Neural cell (in vitro differentiated cells): ENCODE measurements around the gene SLC28A1. TPM values are rescaled to one million over a fixed set of nuclear protein-coding genes. Genes with fewer than 3 reads are reported as not detected.

Experiments
- H2AFZ ChIP-seq: fragments of 200-600, 300-800 bp; sonication (generic), shearing (Covaris generic); 2 replicates; pipeline ENCODE4 v1.6.0; 2014; ENCODE audit warnings: low read depth, mild to moderate bottlenecking, antibody characterized with exemption, low read length, moderate library complexity
- H3F3A ChIP-seq: fragments of 200-600 bp; shearing (Covaris generic); 2 replicates; pipeline ENCODE4 v1.6.1; 2016; ENCODE audit warnings: mild to moderate bottlenecking, moderate library complexity, mixed read lengths, antibody characterized with exemption, low read length; ENCODE audit not compliant: insufficient read depth, poor library complexity, severe bottlenecking
- H3K27ac ChIP-seq: fragments of 200-600, 300-800 bp; sonication (generic), shearing (Covaris generic); 2 replicates; pipeline ENCODE4 v1.5.1; 2014; ENCODE audit warnings: mild to moderate bottlenecking, low read length, moderate library complexity
- H3K27me3 ChIP-seq: fragments of 300-800, 200-600 bp; sonication (generic), shearing (Covaris generic); 2 replicates; pipeline ENCODE4 v1.6.0; 2014; ENCODE audit warnings: mild to moderate bottlenecking, low read depth, low read length, moderate library complexity; ENCODE audit not compliant: insufficient read depth
- H3K36me3 ChIP-seq: fragments of 300-800, 200-600 bp; sonication (generic), shearing (Covaris generic); 2 replicates; pipeline ENCODE4 v1.5.1; 2014; ENCODE audit warnings: mild to moderate bottlenecking, antibody characterized with exemption, low read length, moderate library complexity; ENCODE audit not compliant: insufficient read depth
- H3K4me2 ChIP-seq: fragments of 300-800, 200-600 bp; sonication (generic), shearing (Covaris generic); 2 replicates; pipeline ENCODE4 v1.6.0; 2014; ENCODE audit warnings: mild to moderate bottlenecking, low read length
- H3K4me3 ChIP-seq: fragments of 300-800, 200-600 bp; sonication (generic), shearing (Covaris generic); 2 replicates; pipeline ENCODE4 v1.5.1; 2014; ENCODE audit warnings: mild to moderate bottlenecking, low read length, moderate library complexity
- H3K79me2 ChIP-seq: fragments of 200-600 bp; shearing (Covaris generic); replicated peaks from 2 replicates; pipeline ENCODE4 v1.6.0; 2014; ENCODE audit warnings: mild to moderate bottlenecking, low read length, moderate library complexity; ENCODE audit not compliant: insufficient read depth
- H3K9ac ChIP-seq: fragments of 300-800, 200-600 bp; sonication (generic), shearing (Covaris generic); 2 replicates; pipeline ENCODE4 v1.6.1; 2016; ENCODE audit warnings: mild to moderate bottlenecking, low read length, mixed read lengths
- H3K9me2 ChIP-seq: fragments of 200-600 bp; shearing (Covaris generic); 2 replicates; pipeline ENCODE4 v1.6.1; 2016; ENCODE audit warnings: mild to moderate bottlenecking, low read length, mixed read lengths; ENCODE audit not compliant: insufficient read depth
- H3K9me3 ChIP-seq: fragments of 200-600, 300-800 bp; sonication (generic), shearing (Covaris generic); 2 replicates; pipeline ENCODE4 v1.6.1; 2016; ENCODE audit warnings: mild to moderate bottlenecking, mixed run types, low read length, moderate library complexity, mixed read lengths
- H4K20me1 ChIP-seq: fragments of 200-600 bp; shearing (Covaris generic); 2 replicates; pipeline ENCODE4 v1.6.1; 2016; ENCODE audit warnings: mild to moderate bottlenecking, mixed run types; ENCODE audit not compliant: insufficient read depth
- CTCF ChIP-seq: fragments of 450-650 bp; IDR thresholded peaks from 2 replicates; pipeline ENCODE4 v1.5.1; 2014; ENCODE audit warnings: antibody characterized with exemption, mild to moderate bottlenecking, moderate library complexity; ENCODE audit not compliant: poor library complexity, severe bottlenecking
- EP300 ChIP-seq: fragments of 450-650 bp; conservative IDR thresholded peaks from 2 replicates; pipeline ENCODE4 v1.6.1; 2014; ENCODE audit warnings: antibody characterized with exemption, mild to moderate bottlenecking, moderate library complexity; ENCODE audit not compliant: poor library complexity, severe bottlenecking
- EZH2 ChIP-seq: fragments of 200-600, 300-800 bp; shearing (Covaris generic), sonication (generic); IDR thresholded peaks from 2 replicates; pipeline ENCODE4 v1.6.1; 2014; ENCODE audit warnings: antibody characterized with exemption, low read length, borderline replicate concordance, mild to moderate bottlenecking; ENCODE audit not compliant: insufficient read depth, poor library complexity, severe bottlenecking
- MXI1 ChIP-seq: fragments of 450-650 bp; conservative IDR thresholded peaks from 2 replicates; pipeline ENCODE4 v1.6.1; 2014; ENCODE audit warnings: antibody characterized with exemption, mild to moderate bottlenecking; ENCODE audit not compliant: poor library complexity, severe bottlenecking
- POLR2AphosphoS5 ChIP-seq: IDR thresholded peaks from 2 replicates; pipeline ENCODE4 v1.6.1; 2012
- RAD21 ChIP-seq: fragments of 450-650 bp; conservative IDR thresholded peaks from 2 replicates; pipeline ENCODE4 v1.6.1; 2014; ENCODE audit warnings: antibody characterized with exemption, mild to moderate bottlenecking, moderate library complexity
- REST ChIP-seq: IDR thresholded peaks from 2 replicates; pipeline ENCODE4 v1.6.1; 2012; ENCODE audit warnings: borderline replicate concordance
- SMC3 ChIP-seq: fragments of 450-650 bp; conservative IDR thresholded peaks from 2 replicates; pipeline ENCODE4 v1.6.1; 2014; ENCODE audit warnings: antibody characterized with exemption, mild to moderate bottlenecking, moderate library complexity; ENCODE audit not compliant: poor library complexity
- TAF1 ChIP-seq: IDR thresholded peaks from 2 replicates; pipeline ENCODE4 v1.6.1; 2012; ENCODE audit warnings: low read depth
- polyA plus RNA-seq: library from polyadenylated mRNA; depleted of rRNA; stranded (reverse); fragments of >200 nt; gene quantifications from 2 replicates; pipeline ENCODE4 v1.2.3, GENCODE V29; 2014

The SLC28A1 gene
- polyA plus RNA-seq, 1 donor from 2014 or later = not detected

- Histone ChIP-seq H3K36me3 (no peaks in the 10 kb centered on the region), H3K9me2 (no peaks in the 10 kb centered on the region), H3K9me3 (no peaks in the 10 kb centered on the region), H3K9ac (no peak overlapping the region), H3K4me3 (no peak overlapping the region), H4K20me1 (no peaks in the 10 kb centered on the region), H3F3A (no peaks in the 10 kb centered on the region), H3K4me2 (no peak overlapping the region), H2AFZ (no peak overlapping the region), H3K79me2 (no peaks in the 10 kb centered on the region), H3K27ac (no peak overlapping the region), H3K27me3 (no peaks in the 10 kb centered on the region)
- no peak for TF ChIP-seq SMC3
- TF ChIP-seq RAD21 = no peak
- TF ChIP-seq REST = no peak
- no peak for TF ChIP-seq MXI1
- no peak for TF ChIP-seq TAF1
- no peak for TF ChIP-seq EP300
- no peak for TF ChIP-seq EZH2
- TF ChIP-seq POLR2AphosphoS5 = no peak
- TF ChIP-seq CTCF = no peak
Measured at GRCh38 chr15:84929795-84930603, 45.5 kb downstream of the SLC28A1 start.

- Histone ChIP-seq H4K20me1 (no peaks in the 10 kb centered on the region), H3K9ac (no peak overlapping the region), H3K9me3 (no peaks in the 10 kb centered on the region), H3K27me3 (no peaks in the 10 kb centered on the region), H3K9me2 (no peaks in the 10 kb centered on the region), H3K36me3 (no peaks in the 10 kb centered on the region), H3K4me2 (no peak overlapping the region), H2AFZ (no peak overlapping the region), H3K27ac (no peak overlapping the region), H3K79me2 (no peaks in the 10 kb centered on the region), H3F3A (no peaks in the 10 kb centered on the region), H3K4me3 (no peak overlapping the region)
- no peak for TF ChIP-seq CTCF
- no peak for TF ChIP-seq REST
- TF ChIP-seq MXI1 = no peak
- TF ChIP-seq RAD21 = no peak
- TF ChIP-seq TAF1 = no peak
- no peak for TF ChIP-seq EZH2
Measured at GRCh38 chr15:84934942-84935729, 50.7 kb downstream of the SLC28A1 start.
